ENCODE data around the gene DIPK1A.
A peak's percentile ranks its signal among the peaks of the same experiment; 100 is the strongest.

DIPK1A gene

GRCh38 chr1:92876351-92876750, 84.9 kb downstream of the DIPK1A start:
- DNase-seq: peak in 2 of 14 donors; percentile 17 to 33

GRCh38 chr1:92874987-92875386, 86.3 kb downstream of the DIPK1A start:
- DNase-seq: no peak

- peak in 3 of 14 donors; percentile 32 to 40 (median 33) for DNase-seq
These were observed 88.5 kb downstream of the DIPK1A start for GRCh38 chr1:92872719-92873118.

GRCh38 chr1:92870591-92870990, 90.7 kb downstream of the DIPK1A start:
- DNase-seq: no peak

GRCh38 chr1:92864131-92864530, 97.1 kb downstream of the DIPK1A start:
- DNase-seq: no peak

GRCh38 chr1:92862605-92863004, 98.7 kb downstream of the DIPK1A start:
- no peak for DNase-seq

GRCh38 chr1:92859400-92860039, 101.7 kb downstream of the DIPK1A start:
- peak in 2 of 14 donors; percentile 53 to 63 for DNase-seq

GRCh38 chr1:92858564-92859399, 102.5 kb downstream of the DIPK1A start:
- peak in 5 of 14 donors; percentile 7 to 77 (median 36) for DNase-seq

GRCh38 chr1:92857817-92858216, 103.4 kb downstream of the DIPK1A start:
- DNase-seq: no peak

- no peak for DNase-seq
These were observed 106.0 kb downstream of the DIPK1A start for GRCh38 chr1:92855236-92855635.

- DNase-seq: no peak
These were observed 107.0 kb downstream of the DIPK1A start for GRCh38 chr1:92854101-92854785.

- DNase-seq: no peak
These were observed 108.0 kb downstream of the DIPK1A start for GRCh38 chr1:92853299-92853698.

GRCh38 chr1:92851729-92852128, 109.5 kb downstream of the DIPK1A start:
- no peak for DNase-seq

- DNase-seq: no peak
These were observed 111.2 kb downstream of the DIPK1A start for GRCh38 chr1:92850019-92850418.

- no peak for DNase-seq
These were observed 113.1 kb downstream of the DIPK1A start for GRCh38 chr1:92848201-92848600.

- DNase-seq: no peak
These were observed 115.4 kb downstream of the DIPK1A start for GRCh38 chr1:92845908-92846307.

- DNase-seq: no peak
These were observed 116.8 kb downstream of the DIPK1A start for GRCh38 chr1:92844439-92844838.

- DNase-seq: no peak
These were observed 117.6 kb downstream of the DIPK1A start for GRCh38 chr1:92843429-92844352.

- no peak for DNase-seq
These were observed 118.2 kb downstream of the DIPK1A start for GRCh38 chr1:92843046-92843423.

GRCh38 chr1:92842082-92843045, 118.9 kb downstream of the DIPK1A start:
- DNase-seq: no peak

- DNase-seq: no peak
These were observed 120.7 kb downstream of the DIPK1A start for GRCh38 chr1:92840600-92840999.
